MV-4-11 (cell line): ENCODE results near the gene ADAMTS16.

ENCODE experiments used
- DNase-seq: peaks from one replicate; lab custom pipeline; 2025; lab: John Stamatoyannopoulos, UW

The ADAMTS16 gene

DNA sequence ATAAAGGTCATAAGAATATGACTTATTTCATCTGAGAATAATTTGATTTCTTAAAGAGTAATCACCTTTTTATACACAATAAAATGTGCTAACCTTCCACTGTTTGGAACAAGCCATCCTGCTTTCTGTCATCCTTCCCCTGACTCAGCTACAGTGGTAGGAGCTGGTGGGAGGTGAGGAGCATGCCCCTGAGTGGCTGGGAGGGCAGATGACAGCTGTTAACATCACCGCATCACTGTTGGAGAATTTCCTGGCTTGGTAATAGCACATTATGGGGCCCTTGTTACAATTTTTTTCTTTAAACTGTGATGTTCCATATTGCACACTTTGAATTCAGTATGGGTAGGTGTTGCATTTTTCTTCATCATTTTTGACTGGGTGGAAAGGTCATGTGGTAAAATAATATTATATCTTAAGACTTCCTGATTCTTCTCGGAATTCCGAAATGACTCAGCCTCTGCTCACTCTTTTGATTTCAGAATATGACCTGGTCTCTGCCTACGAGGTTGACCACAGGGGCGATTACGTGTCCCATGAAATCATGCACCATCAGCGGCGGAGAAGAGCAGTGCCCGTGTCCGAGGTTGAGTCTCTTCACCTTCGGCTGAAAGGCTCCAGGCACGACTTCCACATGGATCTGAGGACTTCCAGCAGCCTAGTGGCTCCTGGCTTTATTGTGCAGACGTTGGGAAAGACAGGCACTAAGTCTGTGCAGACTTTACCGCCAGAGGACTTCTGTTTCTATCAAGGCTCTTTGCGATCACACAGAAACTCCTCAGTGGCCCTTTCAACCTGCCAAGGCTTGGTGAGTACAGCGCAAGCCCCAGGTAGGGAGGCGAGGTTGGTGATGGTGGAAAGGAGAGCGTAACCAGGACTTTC, 5.8 kb downstream of the ADAMTS16 start:
- DNase-seq, result no peak

DNA sequence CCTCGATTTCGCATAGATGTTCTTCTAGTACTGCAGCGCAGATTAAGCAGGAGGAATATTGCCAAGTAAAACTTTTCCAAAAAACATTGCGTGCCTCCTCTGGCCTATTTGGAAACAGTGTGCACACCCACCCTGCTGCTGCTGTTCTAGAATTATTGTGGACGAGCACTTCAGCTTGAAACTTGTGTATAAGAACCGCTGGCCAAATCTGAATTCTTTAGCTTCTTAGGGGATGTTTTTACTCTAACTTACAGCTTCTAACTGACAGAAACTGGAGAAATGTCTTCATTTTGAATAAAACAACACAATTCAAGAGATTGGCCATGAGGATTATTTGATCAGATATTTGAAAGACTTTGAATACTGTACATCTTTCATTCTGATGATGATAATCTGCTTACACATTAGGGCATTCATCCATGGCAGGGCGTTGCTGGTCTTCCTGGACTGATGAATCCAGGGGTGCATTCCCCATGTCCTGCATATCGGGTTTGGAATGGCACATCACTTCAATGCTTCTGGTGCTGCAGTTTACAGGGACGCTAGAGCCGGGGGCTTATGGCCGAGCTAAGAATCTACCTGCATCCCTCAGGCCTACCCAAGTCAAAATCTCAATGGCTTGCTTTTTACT, 6.5 kb downstream of the ADAMTS16 start:
- DNase-seq, result no peak

DNA sequence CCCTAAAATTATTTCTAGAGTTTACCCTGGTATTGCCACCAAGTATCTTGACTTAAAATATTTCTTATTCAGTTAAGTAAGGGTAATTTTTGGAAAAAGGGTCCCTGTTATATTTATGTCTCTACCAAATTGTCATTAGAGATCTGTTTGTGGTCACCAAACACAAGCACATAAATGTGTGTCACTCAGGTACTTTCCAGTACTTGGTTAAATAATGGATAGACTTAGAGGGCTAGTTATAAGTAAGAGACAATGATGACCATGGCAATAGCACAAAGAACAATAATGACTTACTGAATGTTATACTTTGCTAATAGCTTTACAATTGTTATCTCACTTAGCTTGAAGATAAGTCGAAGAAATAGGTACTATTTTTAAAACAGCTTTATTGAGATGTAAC, 9.0 kb downstream of the ADAMTS16 start:
- no peak for DNase-seq

GRCh38 chr5:5150667-5151066, 10.5 kb downstream of the ADAMTS16 start:
- DNase-seq, result no peak

DNA sequence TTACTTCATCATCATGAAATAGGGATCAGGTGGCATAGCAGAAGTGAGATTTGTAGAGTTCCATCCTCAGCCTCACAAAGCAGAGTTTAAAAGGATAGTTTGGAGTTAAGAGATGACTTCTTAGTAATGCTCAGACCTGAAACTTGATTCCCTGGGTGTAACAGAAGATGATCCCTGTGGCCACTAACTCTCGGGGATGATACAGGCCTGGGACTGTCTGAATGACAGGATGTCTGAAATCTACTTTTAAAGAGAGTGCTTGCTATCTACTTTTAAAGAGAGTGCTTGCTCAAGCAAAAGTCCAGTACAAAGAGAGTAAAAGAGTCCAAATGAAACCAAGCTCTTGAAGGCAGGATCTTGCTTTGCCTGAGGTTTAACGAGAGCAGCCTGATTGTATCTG, 14.6 kb downstream of the ADAMTS16 start:
- no peak for DNase-seq

GRCh38 chr5:5155617-5156016, 15.5 kb downstream of the ADAMTS16 start:
- DNase-seq, result peak; percentile 38

DNA sequence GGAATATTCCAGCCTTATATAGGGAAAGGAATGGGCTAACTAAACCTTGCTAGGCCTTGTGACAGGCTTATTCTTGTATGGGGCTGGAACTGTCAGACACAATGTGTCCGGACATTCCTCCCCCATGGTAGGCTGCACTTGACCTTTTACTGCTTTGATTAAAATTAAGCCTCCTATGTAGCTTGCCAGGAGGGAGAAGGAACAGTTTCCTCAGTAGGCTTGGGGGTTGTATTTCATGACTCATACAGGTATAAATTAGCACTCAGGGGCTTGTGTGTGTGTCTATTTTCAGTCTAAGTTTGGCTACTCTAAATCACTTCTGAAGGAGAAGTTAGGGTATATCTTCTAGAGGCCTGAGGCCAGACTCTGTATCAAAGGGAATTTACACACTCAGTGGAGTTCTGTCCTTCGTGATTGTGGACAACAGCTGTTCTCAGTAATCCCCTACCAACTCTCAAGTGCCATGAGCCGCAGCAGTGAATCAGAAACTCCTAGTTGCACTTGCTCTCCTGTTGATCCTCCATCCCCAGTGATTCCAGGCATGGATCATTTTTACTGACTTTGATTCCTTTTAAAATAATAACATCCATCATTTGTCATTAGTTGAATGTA, 16.4 kb downstream of the ADAMTS16 start:
- DNase-seq, result no peak

DNA sequence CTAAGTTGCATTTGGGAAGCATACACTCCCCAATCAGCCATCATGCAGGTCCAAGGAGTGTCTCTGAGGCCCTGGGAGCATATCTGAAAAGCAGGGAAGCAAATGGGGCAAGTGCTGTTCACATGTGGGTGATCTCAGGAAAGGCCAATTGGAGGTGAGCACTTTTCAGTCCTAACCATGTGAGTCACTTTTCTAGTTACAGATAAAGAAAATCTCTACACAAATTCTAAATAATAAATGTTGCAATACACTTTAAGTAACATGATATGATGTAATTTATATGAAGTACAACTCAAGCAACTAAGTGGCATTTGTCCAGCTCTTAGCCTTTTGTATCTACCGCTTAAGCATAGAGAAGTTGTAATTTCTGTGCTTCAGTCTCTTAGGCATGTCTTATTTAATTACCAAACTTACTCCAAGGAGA, 18.4 kb downstream of the ADAMTS16 start:
- DNase-seq, result no peak

- no peak for DNase-seq
These were observed 19.4 kb downstream of the ADAMTS16 start for GRCh38 chr5:5159282-5160103.

DNA sequence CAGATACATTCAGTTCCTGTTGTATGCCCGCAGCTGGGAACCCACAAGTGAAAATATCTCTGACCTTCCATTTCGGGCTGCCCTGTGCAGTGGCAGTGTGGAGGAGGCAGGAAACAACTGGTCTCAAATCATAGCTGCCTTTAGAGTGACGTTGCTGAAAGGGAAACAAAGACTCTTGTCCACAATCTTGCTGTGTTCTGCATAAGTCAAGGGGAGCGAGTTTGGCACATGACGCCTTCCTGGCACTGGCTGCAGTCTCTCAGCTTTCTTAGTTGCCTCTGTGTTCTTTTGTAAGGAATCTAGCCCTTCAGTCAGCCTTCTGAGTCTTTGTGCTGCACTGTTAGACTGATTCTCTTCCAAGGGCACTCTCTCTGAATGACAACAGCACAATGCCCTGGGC, 24.0 kb downstream of the ADAMTS16 start:
- peak; percentile 14 for DNase-seq

GRCh38 chr5:5165541-5166002, 25.4 kb downstream of the ADAMTS16 start:
- DNase-seq, result no peak

DNA sequence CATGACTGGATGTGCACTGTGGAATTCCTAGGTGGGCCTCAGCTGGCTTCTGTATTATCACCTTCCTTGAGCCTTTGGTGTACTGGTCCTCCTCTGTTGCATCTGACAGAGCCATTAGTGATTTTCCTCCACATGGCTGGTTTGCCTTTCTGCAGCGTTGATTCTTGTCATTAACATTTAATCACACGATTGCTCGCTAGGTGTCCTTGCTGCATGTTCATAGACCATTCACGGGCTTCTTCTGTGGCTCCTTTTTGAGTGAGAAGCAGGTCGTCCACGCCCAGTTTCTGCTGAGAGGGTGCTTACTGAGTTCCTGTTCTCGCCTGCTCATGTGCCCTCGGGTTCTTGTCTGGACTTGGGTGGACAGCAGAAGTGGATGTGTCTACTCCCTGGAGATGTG, 29.3 kb downstream of the ADAMTS16 start:
- DNase-seq, result no peak

- DNase-seq, result no peak
These were observed 38.0 kb downstream of the ADAMTS16 start for GRCh38 chr5:5178136-5178535.

DNA sequence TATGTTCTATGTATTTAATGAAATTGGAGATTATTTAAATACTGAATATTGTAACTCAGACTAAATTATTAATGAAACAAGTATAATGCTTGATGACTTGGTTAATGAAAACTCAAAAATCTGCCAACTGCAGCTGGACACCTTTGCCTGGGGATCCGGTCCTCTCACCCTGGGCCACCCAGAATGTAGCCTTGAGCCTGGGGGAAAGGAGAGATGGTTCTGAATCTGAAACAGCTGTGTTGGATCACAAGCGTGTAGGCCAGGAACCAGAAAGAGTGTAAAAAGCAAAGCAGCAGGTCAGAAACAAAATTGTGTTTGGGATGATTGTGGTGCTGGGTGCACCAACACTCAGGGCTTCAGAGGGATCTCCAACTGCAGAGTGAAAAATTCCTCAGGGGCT, 38.5 kb downstream of the ADAMTS16 start:
- DNase-seq, result no peak

- DNase-seq, result no peak
These were observed 38.9 kb downstream of the ADAMTS16 start for GRCh38 chr5:5179079-5179478.

- no peak for DNase-seq
These were observed 39.5 kb downstream of the ADAMTS16 start for GRCh38 chr5:5179597-5179996.

GRCh38 chr5:5181650-5182324, 41.7 kb downstream of the ADAMTS16 start:
- no peak for DNase-seq

- DNase-seq, result no peak
These were observed 42.5 kb downstream of the ADAMTS16 start for GRCh38 chr5:5182508-5183188.

DNA sequence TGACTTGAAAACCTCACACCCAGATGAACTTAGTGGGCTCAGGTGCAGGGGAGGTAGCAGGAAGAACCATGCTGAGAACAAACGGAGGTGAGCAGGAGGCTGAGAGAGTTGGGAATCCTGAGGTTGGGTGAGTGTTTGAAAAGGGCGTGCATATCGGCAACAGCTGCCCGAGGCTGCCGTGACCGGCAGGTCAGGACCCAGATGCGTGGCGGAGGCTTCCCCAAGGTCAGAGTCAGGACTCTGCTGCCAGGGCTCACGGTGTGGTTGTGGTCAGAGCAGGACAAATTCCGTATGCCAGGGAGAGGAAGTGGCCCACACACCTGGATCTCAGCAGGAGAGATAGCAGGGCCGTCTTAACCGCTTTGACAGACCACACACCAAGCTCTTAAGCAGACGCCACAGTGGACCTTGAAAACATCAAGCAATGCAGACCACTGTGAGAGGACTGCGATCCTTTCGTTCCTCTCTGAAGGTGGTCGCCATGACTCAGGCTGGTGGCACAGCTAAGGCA, 43.1 kb downstream of the ADAMTS16 start:
- no peak for DNase-seq

GRCh38 chr5:5183933-5184332, 43.8 kb downstream of the ADAMTS16 start:
- no peak for DNase-seq
